HK-2 (cell line): ENCODE results near the gene PIEZO2.
"Not testable (repeated sequence)": the region's sequence is repeated elsewhere in the genome, so short reads cannot be mapped to it uniquely, and the experiment has no call there.

Experiments
- DNase-seq: peaks from one replicate; pipeline ENCODE4 v3.0.0-alpha.2; 2018; ENCODE audit not compliant: unreplicated experiment

PIEZO2 gene

DNA sequence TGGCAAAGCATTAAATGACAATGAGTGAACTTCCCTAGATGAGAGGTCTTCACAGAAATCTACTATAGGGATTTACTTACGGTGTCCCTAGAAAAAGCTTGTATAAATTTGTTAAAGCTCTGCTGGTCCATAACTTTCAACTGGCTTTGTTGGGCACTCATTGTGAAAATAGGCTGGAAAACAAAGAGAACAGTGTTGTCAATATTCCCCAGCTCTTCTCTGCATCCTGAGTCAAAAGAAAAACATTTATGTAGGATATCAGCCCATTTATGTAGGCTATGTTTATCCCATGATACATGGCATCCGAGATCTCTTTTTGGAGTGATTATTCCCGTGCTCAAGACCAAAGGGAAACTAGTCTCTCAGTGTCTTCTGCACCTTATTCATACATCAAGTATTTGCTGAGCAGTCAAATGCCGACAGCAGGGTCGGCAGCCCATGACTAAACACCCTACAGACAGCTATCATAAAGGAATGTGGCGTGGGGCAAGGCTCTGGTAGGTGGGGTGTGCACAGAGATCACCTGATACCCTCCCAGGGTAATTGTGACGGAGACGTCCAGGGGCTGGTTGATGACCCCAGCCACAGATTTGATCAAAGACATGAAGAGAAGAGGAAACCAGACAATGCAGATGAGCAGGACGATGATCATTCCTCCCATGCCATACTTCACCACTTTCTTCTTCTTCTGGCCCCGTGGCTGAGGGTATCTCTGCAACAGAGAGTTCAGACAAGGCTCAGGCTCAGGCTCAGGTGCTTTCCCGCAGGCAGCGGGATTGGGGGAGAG lies 467.6 kb downstream of the PIEZO2 start:
- DNase-seq: no peak

DNA sequence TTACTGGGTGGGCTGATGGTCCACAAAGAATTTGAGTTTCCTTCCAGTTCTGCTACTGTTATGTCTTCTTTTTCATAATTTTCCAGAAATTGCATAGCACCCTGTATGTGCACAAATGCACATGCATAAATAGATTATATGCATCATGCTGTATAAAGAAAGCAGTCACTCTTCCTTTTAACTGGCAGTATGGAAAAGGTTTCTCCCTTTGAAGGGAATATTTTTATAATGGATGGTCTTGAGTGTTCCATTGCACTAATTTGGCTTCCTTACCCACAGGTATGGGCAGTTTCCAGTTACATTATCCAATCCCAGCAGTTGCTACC lies 469.1 kb downstream of the PIEZO2 start:
- no peak for DNase-seq

DNA sequence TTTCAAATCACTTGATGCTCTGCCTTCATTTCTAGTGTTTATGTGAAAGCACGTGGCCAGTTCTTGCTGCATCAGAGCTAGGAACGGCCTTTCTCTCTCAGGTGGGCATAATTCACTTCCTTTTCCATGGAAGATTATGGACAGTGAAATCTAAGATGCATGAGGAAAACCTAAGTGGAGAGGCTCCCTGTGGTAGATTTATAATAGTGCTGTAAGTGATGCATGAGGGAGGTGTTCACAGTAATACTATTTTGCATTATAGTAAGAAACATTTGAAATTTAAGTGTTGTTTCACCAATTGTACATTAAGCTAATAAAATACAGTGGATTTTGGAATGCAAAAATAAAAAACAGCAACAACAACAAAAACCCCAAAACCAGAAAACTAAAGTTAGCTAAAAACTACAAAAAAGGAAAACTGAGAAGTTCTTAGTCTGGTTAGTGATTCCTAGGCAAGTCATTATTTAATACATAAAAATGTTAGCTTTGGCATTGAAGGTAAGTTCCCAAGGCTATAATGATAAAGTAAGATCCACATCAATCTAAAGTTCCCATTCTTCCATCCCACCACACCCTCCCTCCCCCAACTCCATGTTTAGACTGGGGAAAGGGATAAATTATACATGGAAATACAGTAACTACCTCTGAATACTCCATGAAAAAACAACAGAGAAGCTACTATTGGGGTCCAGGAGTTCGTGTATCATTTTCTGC lies 469.7 kb downstream of the PIEZO2 start:
- no peak for DNase-seq

DNA sequence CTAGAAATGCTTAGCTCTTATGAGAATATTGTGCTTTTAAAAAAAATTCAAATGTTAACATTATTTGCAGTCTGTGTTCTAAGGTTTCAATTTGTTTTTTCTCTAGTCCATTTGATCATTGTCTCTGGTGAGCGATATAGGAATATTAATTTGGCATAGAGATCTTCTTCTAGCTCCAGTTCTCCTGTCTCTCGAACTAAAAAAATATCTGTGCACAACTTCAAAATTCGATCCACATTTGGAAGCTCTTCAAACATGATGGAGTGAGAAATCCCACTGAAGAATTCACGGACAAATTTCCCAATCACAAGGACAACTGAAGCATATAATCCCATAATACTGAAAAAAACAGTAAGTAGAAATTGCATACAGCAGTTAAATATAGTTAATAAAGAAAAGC lies 477.9 kb downstream of the PIEZO2 start:
- no peak for DNase-seq

DNA sequence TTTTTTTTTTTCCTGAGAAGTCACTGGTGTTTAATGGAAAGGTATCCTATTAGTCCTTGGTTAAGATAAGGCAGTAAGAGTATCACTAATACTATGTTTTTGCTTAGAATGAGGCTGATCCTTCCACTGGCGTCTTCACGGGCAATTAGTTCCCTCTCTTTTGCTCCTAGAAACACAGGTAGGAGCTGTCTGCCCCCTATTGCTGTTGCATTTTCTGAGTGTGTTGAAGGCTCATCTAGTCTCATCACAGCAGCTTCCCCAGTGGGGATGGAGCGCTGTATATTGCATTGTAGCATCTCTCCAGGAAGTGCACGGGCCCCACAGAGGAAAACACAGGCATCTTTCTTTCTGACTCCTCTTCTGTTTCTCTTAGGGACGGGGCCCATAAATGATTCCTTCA lies 478.5 kb downstream of the PIEZO2 start:
- no peak for DNase-seq

DNA sequence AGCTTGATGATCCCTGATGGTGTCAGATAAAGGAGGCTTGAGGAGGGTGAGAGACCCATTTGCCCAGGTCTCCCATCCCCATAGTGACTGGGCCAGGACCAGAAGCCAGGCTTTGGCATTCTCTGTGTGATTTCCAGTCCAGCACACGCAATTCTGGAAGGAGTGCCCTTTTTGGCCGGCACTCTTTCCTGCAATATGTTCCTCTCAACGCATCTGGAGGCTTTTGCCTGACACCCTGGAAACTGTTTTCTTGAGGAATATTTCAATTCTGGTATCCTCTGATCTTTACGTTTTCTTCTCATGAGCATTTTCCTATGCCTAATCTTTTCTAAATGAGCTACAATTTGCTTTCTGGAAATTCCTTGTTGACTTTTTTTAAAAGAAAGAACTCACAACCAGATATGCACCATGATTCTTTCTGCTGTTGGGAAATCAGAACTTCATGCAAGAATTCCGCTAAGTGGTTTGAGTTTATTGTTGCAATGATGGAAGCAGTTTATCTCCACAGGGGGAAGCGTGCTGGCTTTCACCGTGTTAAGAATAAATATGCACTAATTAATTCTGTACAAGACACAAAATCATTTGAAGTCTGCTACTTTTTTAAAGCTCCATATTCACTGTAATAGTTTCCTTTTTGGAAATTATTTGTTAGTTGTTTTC lies 479.8 kb downstream of the PIEZO2 start:
- no peak for DNase-seq

DNA sequence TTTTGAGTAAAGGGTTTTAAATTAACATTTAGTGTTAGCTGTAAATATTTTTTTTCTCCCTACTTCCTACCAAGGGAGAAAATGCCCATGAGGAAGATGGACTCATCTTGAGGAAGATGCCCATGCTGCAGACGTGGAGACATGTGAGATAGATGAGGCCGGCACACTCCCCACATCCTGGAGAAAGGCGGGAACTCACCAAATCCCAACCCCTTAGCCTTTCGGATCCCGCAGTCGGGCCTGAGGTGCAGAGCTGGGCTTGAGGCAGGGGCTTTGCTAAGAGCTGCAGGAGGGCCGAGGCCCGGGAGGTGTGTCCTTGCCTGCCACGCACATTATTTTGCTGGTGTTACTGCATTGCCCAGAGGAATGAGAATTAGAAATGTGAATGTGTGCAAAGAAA lies 485.6 kb downstream of the PIEZO2 start:
- no peak for DNase-seq

DNA sequence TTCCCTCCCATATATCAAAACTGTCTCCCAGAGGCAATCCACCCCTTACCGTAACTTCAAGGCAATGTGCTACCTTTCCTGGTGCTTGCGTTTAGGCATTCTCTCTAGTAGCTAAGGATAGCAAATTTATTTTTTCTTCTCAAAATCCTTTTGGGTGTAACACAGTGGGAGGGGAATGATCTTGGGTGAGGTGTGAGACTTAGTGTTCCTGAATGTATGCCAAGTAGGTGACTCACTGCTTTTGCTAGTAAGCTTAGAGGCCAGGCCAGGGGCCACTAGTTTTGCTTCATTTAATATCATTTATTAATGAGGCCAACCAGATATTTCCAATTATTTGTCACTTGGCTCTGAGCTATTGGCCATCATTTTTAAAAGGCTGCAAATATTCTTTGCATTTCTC lies 488.1 kb downstream of the PIEZO2 start:
- DNase-seq: no peak

DNA sequence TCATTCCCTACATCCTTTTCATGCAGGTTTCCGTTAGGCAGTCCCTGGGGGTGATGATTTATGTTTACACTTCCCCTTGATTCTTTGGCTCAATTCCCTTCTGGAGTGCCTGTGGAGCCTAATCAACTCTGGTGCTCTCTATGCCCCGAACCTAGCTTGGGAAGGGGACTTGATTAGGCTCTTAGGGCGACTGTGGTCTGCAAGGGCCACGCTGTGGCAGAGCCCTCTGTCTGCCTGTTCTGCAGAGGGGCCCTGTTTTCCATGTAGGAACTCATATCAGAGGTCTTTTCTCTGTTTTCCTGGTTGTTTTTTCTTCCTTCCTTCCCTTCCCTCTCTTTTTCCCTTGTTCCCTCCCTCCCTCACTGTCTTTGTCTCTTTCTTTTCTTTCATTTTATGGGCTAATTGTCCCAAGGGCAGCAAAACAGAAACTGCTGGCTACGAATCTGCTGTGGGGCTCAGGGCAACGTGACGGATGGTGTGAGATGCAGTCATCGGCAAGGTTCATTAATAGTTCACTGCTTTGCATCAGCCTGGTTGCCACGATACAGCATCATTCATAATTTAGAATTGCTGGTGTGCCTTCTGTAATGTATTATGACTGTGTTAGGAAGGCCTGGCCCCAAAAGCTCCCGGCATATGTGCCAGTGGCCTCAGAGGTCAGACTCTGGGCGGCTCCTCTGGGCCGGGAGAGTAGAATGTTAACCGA lies 489.0 kb downstream of the PIEZO2 start:
- DNase-seq: no peak

DNA sequence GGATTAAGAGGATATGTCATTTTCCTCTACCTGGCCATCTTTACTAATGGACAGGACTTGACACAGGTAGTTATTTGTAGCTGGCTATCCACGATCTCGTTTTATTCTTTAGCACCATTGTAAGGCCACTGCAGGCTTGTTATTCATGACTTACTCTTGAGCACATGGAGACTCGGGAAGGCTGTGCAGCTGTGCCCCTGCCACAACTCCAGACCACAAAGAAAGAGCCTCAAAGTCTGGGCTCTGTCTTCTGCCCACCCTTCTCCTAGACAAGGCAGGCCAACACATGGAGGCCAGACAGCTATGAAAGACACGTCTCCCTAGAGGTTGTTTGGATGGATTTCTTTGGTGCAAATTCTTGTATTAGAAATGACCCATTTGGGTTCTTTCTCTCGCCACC lies 489.8 kb downstream of the PIEZO2 start:
- DNase-seq: no peak

DNA sequence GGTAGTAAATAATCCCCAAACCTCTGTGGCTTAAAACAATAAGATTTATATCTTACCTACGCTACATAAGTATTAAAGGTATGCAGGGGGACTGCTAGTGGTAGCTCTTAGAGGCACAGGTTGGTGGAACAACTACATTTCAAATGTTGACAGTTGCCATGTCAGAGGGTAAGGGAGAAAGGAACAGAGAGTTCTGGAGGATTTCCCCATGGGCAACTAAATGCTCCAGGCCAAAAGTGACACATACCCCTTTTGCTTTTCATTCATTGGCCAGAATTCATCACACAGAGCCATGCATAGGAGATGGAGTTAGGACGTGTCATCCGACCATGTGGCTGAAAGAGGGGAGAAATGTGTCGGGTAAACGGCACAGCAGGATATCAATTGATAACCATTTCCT lies 490.4 kb downstream of the PIEZO2 start:
- DNase-seq: no peak

DNA sequence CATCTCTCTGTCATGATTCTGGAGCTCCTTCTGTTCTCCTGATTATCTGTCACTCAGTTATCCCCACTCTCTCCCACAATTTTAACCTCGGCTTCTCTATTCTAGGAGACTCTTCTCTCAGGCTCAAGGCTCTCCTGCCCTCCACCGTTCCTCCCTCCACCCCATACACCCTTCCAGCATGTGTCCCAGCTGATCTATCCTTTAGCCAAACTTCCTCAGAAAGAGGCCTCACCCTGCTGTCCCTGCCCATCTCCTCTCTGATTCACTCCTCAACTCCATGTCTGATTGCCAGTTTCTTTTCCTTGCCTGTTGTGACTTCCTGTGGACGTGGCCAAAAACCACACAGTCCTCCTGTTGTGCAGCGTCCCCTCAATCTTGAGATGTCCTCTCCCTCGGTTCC lies 505.4 kb downstream of the PIEZO2 start:
- DNase-seq: not testable (repeated sequence)

DNA sequence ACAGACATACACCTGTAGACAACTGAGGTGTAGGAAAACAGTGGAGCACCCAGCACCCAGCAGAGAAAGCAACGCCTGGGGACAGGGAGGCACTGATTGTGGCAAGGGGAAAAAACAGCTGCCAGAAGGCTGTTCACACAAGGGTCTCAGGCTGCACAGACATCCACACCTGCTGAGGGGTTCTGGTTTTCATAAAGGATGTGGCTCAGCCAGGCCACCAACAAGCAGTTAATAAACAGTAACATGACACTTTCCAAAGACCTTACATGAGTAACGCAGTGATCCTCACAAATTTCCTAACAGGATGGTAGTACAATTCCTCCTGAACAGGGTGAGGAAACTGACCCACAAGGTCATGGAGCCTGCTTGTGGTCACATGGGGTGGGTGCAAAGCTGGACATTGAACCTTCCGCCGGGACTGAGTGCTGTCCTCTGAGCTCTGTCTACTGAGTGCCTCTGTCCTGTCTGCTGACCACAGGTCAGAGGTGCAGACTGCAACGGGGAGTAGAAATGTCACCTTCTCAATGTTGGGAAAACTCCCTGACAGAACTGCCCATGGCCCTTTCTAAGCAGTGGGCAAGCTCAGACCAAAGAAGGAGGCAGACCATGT lies 506.3 kb downstream of the PIEZO2 start:
- not testable (repeated sequence) for DNase-seq

DNA sequence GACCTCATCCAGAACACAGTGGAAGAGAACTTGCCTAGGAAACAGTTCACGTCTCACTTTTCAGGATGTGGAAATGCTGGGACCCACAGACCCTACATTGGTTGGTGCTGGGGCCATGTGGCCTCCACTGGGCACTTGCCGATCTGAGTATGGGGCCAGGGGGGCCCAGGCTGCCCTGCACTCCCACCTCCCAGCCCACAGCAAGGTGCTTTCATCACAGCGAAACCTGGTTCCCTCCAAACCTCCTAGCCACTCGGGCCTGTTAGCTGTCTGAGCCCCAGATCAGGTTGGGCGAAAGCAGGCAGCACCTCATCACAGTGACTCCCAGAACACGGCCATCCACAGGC lies 510.9 kb downstream of the PIEZO2 start:
- not testable (repeated sequence) for DNase-seq

DNA sequence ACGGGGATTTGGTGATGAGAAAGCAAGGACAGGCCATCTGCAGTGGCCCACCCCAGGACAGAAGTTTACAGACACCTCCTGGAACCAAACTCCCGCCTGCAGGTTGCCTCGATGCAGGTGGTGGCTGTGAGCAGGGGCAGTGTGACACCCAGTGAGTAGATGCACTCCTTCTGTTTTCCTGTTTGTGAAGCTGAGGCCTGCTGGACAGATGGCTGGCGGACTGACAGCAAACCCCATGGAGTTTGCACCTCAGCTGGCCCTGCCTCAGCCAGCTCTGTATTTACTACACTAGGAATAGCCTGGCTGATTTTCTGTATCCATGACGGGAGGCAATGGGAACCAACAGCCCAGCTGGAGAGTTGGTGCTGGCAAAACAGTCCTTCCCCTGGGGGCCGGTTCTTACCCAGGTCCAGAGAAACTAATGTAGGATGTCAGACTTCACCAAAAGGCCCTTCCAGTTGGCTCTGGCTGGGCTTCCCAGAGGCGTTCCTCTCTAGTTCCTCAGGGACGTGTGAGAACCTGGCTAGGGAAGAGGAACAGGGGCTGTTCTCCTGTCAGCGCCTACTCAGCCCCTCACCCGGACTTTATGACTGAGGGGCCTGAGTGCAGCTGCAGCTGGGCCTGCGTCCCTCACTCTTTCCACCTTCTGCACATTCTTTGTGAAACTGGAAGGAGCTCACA lies 511.4 kb downstream of the PIEZO2 start:
- DNase-seq: not testable (repeated sequence)

DNA sequence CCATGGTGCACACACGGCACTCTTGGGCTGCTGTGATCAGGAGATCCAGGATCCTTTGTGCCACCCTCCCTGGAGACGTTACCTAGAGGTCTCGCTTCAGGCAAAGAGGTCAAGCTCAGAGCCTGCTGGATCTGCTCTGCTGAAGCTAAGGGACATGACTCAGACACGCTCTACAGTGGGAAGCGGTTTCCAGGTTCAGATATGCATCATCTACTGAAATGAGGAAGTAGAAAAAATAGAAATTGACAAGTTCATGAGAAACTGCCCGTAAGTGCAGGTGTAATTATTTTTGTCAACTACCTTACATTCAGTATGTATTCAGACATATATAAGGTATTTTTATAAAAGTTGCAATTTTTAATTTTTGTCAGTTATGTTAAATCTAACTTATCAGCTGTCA lies 520.3 kb downstream of the PIEZO2 start:
- DNase-seq: not testable (repeated sequence)

DNA sequence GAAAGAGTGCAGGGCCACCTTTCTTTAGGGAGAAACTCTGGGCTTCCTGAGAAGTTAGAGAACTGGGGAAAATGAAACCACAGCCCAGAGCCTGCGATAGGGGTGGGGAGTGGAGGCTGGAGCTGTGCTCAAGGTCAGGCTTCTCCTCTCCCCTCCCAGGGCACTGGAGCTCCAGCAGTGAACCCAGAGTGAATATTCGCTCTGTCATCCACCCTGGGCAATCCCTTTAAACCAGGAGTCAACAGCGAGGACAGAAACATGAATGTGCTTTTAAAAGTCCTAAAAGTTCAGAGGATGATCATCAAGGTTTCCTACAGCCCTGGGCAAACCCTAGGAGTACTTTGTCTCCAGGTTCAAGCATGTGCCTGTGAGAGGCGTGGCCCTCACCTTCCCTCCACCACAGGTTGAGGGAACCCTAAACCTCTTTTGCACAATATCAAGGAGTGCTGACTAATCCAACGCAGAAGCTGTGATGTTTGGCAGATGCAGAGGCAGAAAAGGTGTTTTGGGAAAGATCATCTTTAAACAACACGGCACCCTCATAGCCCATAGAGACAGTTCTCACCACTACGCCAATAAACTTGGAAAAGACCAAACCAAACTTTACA lies 522.7 kb downstream of the PIEZO2 start:
- DNase-seq: not testable (repeated sequence)

DNA sequence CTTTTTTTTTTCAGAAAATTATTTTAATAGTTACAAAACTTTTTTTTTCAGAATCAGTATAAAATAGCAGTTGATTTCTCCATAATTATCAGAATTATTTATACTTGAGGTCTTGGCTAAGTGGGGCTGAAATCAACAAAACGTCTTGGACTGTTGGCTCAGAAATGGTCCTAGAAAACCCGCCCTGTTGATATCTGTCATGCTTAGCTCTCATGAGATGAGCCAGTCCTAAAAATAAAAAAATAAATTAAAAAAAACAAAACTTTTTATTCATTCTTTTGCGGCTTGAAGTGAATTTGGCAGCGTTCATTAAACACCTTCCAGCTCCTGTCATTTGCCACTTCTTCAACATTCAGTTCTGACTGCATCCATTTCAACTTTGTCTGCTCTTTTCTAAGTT lies 525.8 kb downstream of the PIEZO2 start:
- DNase-seq: not testable (repeated sequence)

DNA sequence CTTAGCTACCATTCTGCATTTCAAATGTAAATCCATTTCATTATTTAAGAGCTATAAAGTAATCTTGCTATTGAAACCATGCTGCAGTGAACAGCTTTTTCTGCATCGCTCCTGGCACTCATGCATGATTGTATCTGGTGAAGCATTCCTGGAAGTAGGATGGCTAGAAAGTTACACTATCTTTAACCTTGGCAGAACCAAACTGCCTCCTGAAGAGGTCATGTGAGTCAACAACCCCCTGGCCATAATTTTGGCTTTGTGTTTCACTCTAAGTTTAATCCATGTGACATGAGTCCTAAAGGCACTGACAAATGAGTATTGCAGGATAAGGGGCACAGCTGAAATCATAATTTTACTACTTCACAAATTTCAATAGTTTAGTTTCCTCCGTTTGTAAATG lies 526.4 kb downstream of the PIEZO2 start:
- not testable (repeated sequence) for DNase-seq

DNA sequence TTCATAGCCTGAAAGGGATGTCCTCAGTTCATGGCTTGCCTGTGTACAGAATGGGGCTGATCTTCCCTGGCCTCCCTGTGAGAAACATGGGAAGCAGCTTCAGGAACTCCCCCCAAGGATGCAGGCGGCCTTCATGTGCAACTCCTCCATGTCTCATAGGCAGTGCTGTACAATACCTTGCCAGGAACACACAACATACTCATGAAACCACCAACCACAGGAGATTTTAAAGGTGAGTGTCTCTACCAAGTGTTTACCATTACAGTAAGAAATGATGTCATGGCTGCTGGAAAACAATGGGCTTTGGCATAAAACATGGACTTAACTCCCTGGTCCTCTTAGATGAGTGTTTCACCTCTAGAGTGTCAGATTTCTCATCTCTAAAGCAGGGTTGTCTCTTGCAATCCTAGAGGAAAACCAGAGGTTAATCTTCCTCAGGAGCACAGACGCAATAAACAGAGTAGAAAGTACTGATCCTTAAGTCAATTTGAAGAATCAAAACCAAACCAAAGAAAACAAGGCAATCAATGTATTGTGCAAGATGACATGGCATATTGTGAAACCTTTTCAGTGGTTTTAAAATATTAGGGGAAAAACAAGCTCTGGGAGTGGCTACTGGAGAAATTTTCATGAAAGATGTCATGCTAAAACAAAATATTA lies 528.6 kb downstream of the PIEZO2 start:
- not testable (repeated sequence) for DNase-seq
